ENCODE results near the gene RNF212.

GRCh38 chr4:1038948-1039492 lies 74.3 kb downstream of the RNF212 start:
- TF ChIP-seq CTCF (IDR thresholded peaks at IDR 0.05): no peak
- TF ChIP-seq POLR2A (IDR thresholded peaks at IDR 0.05): no peak
- no peak for TF ChIP-seq POLR2AphosphoS5 (IDR thresholded peaks at IDR 0.05; ENCODE audit: insufficient read depth in 1 of 2, low read depth in 1 of 2)
